Muscle of arm (tissue), 14 donors: ENCODE data around the gene TMEM116. TPM values are rescaled to one million over a fixed set of nuclear protein-coding genes. Genes with fewer than 3 reads are reported as not detected.
"Not testable (repeated sequence)": the region's sequence is repeated elsewhere in the genome, so short reads cannot be mapped to it uniquely, and the experiment has no call there.

Experiments used
- DNase-seq: peaks from one replicate; pipeline ENCODE4 v3.0.0-alpha.2; 2013
- long read RNA-seq, 11 donors: transcript quantifications; one replicate each; lab custom pipeline, GENCODE V29; 2026
- polyA plus RNA-seq, 12 donors: library from polyadenylated mRNA; unstranded; fragments of 120-200 nt; gene quantifications; one replicate each; pipeline ENCODE4 v1.2.1, GENCODE V29; 2013; ENCODE audit not compliant: insufficient read length in 12 of 12

TMEM116 gene
- 10 to 100 TPM in 9 of 12 donors, 1 to 10 TPM in 2, not detected in 1; 9.5 to 17.7 (median 12.9) TPM for polyA plus RNA-seq
- long read RNA-seq, donor 1, partial matches to known transcripts = 0 of 4 reads
- long read RNA-seq, donor 1, other reads (novel, unspliced or antisense) = 0 of 4 reads
- long read RNA-seq, donor 2, partial matches to known transcripts = 0 of 2 reads
- long read RNA-seq, donor 2, other reads (novel, unspliced or antisense) = 0 of 2 reads
- long read RNA-seq, donor 3 = 0 reads
- long read RNA-seq, donor 4 = 0 reads
- long read RNA-seq, donor 5 = 0 reads
- long read RNA-seq, donor 6, partial matches to known transcripts = 0 of 1 reads
- long read RNA-seq, donor 6, other reads (novel, unspliced or antisense) = 0 of 1 reads
- long read RNA-seq, donor 7, partial matches to known transcripts = 0 of 1 reads
- long read RNA-seq, donor 7, other reads (novel, unspliced or antisense) = 0 of 1 reads
- long read RNA-seq, donor 8, partial matches to known transcripts = 94 of 150 reads
- long read RNA-seq, donor 8, other reads (novel, unspliced or antisense) = 55 of 150 reads
- long read RNA-seq, donor 9 = 0 reads
- long read RNA-seq, donor 10, partial matches to known transcripts = 0 of 3 reads
- long read RNA-seq, donor 10, other reads (novel, unspliced or antisense) = 0 of 3 reads
- long read RNA-seq, donor 11, partial matches to known transcripts = 0 of 2 reads
- long read RNA-seq, donor 11, other reads (novel, unspliced or antisense) = 0 of 2 reads

DNA sequence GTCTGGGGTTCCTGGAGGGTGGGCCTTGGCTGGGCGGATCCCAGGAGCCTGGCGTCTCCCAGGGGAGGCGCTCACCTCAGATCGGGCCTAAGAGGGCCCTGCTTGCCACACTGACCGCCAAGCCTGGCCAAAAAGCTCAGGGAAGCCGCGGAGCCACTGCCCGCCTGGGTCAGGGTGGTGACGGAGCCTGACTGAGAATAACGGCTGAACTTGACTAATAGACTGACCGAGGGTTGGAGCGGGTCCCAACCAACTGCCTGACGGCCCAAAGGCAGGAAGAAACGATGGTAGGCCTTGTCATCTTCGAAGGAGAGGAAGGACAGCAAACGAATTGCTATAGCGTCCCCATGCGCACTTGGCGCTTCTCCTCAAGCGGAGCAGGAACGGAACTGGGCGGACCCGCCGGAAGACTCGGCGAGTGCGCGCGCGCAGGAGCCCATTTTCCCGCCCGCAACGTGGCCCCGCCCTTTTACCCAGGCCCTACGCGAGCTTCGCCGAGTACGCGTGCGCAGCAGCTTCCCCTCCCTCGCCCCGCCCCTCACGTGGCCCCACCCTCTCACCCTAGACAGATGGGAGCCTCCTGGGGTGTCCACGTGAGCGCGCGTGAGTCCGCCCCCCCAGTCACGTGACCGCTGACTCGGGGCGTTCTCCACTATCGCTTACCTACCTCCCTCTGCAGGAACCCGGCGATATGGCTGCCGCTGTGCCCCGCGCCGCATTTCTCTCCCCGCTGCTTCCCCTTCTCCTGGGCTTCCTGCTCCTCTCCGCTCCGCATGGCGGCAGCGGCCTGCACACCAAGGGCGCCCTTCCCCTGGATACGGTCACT, at the start of gene TMEM116, which contains the start of gene ERP29:
Gene TMEM116 (minus strand): TSS at position 391 of the 826 bp plus-strand sequence. CDS start 7,895 bp downstream, outside the sequence.
Gene ERP29 (plus strand): TSS at position 652 of the 826 bp plus-strand sequence. CDS start 40 bp downstream, at position 692.
- DNase-seq = peak; percentile 100

DNA sequence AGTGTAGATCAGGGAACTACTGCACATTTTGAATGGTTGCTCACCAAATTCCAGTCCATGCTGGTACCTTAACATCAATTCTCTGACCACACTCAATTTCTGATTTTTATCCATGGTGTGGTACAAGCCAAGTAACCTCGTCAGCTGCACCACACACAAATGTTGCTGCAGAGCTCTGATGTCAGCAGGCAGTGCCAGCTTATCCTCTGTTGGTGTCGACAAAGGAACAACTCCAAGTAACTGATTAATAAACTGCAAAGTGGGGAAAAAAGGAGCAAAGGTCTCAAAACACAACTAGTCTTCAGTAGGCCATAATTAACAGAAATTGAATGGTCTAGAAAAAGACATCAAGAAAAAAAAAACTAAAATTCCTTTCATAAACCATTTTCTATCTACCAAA, 48.2 kb upstream of the TMEM116 start:
- DNase-seq = no peak

DNA sequence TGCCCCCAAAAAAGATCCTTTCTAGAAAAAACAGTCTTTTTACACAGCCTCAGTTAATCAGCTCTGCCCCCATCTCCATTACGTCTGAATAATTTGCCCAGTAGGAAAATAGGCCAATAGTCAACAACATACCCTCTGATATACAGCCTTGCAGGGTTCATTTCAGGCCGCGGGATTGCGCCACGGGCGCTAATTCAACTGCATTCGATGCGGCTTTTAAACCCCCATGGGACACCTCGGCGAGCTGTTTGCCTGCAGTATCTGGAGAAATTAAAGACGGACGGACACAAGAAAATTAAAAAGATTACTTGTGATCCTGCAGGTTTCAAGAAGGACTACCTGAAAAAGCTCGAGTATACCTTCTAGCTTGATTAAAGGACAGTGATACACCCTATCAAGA, 36.4 kb upstream of the TMEM116 start:
- DNase-seq = no peak

DNA sequence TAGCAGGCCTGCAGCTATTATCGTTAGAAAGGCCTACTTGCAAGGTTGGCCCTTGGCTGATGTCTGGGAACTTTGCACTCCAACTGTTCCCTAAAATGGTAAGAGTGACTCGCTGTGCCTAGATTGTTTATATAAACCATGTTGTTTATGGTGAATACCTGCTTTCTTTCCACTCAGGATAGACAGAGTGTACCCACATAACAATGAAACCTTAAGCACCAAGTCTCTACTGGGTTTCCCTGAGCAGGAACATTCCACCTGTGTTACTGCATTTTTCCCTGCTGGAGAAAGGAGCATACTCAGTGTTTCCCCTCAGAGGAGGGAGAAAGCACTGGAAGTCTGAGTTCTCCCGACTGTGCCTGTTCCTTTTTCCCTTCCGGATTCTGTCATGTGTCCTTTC, 33.0 kb upstream of the TMEM116 start:
- no peak for DNase-seq

DNA sequence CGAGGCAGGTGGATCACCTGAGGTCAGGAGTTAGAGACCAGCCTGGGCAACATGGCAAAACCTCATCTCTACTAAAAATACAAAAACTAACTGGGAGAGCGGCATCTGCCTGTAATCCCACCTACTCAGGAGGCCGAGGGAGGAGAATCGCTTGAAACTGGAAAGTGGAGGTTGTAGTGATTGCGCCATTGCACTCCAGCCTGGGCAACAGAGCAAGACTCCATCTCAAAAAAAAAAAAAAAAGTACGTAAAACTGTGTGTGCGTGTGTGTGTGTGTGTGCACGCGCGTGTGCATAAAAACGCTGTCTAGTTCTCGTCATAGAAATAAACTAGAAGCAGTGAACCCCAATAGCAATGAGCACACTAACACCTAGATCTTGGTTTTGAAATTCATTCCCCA, 23.6 kb upstream of the TMEM116 start:
- not testable (repeated sequence) for DNase-seq

DNA sequence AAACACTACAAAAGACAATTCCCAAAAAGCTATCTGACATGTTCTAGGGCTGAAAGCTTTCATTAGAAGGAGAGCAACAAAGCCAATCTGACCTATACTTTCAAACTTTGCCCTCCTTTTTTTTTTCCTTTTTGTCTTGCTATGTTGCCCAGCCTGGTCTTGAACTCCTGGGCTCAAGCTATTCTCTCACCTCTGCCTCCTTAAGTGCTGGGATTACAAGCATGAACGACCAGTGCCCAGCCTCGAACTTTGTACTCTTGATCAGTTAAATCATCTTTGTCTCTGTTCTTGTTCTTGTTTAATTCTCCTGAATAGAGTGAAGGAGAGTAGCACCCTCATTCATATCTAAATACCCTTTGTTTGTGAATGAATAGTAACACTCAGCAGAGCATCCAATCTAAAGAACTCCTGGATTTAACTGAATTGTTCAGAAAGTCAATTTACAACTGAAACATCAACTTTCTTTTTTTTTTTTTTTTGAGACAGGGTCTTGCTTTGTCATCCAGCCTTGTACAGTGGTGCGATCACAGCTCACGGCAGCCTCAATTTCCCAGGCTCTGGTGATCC, 22.3 kb upstream of the TMEM116 start:
- no peak for DNase-seq

DNA sequence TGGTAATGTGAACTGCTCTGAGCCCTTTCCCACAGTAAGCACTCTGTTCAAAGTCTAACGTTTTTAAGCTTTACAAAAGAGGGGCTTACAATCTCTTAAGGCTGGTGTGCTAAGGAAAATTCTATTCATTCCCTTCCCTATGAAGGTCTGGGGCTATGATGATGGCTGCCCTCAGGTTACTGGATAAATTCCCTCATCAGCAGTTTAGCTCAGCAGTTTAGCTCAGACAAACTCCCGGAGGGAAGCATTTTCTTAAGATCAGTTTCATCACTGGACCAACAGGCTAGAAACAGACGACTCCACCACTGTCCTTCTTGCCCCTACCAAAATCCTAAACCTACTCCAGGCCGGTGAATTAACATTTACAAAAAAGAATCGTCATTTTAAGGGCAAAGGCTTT, 19.3 kb upstream of the TMEM116 start:
- DNase-seq = no peak

DNA sequence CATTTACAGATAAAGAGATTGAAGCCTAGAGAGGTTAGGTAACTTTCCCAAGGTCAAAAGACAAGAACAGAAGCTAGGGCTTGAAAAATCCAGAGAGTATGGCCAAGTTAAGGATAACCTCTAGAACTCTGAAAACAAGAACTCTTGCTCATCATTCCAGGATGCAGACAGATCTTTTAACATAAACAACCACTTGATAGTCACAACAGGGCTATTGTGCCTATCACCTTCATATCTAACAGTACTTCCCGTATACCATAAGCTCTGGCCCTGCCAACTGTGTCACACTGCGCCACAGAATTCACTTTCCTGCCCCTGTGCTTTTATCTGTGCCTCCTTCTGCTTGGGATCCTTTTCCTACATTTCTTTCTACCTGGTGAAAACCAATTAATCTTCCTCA, 18.5 kb upstream of the TMEM116 start:
- no peak for DNase-seq

DNA sequence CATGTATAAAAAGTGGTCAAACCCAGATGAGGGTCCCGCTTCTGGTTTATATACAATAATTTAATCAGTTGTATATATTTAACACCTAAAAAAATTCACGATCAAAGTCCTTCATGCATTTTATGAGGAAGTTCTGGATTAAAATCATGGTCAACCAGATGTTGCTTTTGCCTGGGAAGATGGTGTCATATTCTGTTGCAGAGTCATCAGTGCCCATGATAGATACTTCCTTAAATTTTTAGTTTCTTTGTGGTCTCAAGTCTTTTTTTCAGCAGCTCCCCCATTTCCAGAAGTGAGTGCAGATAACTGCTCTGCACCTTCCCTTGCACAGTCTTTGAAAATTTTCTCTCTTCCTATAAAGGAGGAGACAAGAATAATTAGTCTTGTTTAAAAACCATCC, 16.3 kb upstream of the TMEM116 start:
- DNase-seq = no peak

DNA sequence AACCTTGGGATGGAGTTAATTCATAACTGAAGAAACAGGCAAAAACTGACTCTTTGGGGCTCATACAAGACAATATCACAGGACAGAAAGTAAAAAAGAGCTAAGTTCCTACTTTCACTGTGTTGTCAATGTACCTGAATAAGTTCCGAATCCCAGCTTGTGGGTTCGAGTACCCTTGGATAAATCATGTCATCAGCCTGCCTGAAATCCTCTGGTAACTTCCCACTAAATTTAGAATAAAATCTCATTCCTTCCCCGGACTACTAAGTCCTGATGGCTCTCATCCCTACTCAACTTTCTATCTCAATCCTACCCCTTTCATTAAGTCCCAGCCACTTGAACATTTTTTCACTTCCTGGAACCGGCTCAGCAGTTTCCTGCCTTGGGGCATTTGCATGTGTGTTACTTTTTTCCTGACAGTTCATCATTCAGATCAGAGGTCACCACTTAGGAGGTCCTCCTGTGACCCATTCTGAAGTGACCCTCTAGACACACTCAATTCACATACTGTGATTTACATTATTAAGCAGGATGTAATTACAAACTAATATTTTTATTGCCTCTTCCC, 12.9 kb upstream of the TMEM116 start:
- no peak for DNase-seq

DNA sequence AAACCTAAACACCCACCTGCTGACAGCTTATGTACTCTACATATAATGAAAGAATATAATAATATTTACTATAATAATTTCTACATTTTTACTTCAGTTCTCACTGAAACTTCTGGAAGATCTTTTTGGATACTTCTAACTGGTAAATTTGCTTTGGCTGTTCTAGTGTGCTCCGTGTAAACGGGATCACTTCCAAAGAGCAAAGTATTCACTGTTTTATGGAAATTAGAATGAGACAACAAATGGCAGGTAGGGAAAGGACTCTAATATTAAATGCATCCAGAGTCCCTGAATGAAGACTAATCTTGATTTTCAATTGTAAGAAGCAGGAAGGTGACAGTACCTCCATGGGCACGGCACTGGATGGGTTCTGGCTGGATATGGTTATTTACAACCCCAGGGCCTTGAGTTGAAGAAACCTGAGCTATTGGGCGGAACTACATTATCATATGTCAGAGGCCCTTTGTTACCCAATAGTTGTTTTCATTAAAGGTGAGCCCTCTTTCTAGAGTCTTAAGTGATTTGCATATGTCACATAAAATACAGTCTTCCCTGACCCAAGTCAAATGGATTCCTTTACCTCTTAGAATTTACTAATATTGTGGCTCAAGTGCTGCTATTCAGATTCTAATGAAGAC, 10.9 kb upstream of the TMEM116 start:
- no peak for DNase-seq

DNA sequence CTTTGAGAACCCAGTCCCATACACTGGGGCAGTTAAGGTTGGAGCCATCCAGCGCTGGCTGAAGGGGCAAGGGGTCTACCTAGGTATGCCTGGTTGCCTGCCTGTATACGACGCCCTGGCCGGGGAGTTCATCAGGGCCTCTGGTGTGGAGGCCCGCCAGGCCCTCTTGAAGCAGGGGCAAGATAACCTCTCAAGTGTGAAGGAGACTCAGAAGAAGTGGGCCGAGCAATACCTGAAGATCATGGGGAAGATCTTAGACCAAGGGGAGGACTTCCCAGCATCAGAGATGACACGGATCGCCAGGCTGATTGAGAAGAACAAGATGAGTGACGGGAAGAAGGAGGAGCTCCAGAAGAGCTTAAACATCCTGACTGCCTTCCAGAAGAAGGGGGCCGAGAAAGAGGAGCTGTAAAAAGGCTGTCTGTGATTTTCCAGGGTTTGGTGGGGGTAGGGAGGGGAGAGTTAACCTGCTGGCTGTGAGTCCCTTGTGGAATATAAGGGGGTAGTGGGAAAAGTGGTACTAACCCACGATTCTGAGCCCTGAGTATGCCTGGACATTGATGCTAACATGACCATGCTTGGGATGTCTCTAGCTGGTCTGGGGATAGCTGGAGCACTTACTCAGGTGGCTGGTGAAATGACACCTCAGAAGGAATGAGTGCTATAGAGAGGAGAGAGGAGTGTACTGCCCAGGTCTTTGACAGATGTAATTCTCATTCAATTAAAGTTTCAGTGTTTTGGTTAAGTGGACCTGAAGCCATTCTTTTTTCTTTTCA, 9.5 kb upstream of the TMEM116 start:
- DNase-seq = no peak

DNA sequence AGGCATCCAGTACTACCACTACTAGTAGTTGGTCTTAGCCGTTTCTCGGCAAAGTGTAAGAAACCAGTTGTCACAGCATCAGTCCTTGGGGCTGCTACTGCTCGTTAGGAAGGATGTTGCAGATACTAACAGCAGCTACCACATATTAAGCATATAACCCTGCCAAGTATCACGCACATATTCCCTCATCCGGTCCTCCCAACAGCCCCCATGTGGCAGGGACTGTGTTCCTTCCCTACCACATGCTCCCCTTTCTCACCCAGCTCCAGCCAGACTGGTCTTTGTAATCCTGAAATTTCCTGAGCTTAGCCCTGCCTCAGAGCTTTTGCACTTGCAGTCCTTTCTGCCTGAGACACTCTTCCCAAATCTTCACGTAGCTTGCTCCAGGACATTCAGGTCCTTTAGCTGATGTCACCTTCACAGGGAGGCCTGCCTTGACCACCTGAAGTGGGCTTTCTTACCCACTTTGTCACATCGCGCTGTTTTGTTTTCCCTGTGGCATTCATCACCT, 8.0 kb upstream of the TMEM116 start:
- no peak for DNase-seq

DNA sequence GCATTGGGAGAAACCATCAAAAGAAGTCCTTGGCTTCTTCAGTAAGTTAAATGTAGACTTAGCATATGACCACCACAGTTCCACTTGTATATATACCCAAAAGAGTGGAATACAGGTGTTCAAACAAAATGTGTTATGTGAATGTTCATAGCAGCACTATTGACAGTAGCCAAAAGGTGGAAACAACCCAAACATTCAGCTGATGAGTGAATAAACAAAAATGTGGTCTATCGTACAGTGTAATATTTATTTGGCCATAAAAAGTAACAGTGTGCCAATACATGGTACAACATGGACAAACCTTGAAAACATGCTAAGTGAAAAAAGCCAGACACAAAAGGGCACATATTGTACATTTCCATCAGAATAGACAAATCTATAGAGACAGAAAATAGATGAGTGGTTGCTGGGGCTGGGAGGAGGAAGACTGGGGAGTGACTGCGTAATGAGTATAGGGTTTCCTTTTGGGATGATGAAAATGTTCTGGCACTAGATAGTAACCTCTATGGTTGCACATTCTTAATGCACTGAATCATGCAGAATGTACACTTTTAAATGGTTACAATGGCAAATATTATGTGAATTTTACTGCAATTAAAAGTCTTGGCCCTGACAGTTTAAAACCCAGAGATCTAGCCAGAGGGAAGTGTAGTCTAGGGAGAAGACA, 5.7 kb upstream of the TMEM116 start:
- no peak for DNase-seq

DNA sequence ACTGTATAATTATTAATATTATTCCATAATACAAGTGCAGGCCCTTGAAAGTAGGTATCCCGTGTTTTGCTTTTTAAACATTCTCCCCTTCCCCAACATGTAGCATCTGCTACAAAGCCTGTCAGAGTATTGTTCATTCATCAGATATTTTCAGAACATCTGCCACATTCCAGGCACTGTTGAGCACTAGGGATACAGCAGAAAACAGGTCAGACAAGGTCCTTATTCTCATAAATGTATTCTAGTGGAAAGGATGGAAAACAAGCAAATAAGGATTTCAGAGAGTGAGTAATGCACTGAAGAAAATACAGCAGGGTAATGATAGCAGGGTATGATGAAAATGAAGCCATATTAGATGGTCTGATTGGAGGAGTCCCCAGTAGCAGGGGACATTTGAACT, 4.1 kb upstream of the TMEM116 start:
- DNase-seq = no peak

DNA sequence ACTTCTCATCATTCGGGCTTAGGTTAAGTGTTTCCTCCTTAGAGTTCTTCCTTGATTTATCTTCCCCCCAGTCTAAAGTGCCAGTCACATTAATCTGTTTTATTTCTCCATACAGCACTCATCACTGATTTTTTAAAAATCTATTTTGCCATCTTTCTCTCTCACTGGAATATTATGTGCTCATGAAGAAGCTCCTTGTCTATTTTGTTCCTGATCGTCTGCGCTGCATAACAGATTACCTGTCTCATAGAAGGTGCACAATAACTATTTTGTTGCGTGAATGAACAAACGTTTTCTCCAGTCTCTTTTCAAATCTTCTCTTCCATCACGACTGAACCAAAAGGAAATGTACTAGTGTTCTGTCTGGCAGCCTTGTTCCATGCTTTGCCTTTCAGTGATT, 3.0 kb upstream of the TMEM116 start:
- DNase-seq = no peak

DNA sequence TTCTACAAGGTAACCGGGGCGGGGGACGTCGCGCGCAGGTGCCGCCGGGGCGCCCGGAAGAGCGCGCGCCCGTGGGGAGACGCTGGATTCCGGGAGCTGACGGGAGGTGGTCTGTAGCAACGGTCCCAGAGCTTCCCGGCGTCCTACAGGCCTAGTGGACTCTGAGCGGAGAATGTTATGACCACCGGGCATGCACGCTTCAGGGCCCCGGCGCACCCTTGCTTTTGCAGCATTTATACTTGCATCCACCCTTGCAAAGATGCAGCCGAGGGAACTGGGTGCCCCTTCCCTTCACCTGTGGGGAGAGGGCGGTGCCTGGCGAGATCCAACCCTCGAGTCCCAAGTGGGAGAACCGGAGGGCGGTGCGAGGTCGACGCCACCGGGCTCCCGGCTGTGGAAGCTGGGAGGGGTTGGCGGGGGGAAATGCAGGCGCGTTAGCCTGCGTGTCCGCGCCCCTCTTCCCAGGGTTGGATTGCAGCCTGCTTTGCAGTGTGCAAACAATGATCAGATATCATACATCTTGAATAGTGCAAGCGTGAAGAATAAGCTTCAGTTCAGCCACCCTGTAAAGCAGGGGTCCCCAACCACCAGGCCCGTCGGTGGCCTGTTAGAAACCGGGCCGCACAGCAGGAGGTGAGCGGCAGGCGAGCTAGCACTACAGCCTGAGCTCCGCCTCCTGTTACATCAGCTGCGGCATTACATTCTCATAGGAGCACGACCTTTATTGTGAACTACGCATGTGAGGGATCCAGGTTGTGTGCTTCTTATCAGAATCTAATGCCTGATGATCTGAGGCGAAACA, 837 bp upstream of the TMEM116 start:
- DNase-seq = peak; percentile 38

DNA sequence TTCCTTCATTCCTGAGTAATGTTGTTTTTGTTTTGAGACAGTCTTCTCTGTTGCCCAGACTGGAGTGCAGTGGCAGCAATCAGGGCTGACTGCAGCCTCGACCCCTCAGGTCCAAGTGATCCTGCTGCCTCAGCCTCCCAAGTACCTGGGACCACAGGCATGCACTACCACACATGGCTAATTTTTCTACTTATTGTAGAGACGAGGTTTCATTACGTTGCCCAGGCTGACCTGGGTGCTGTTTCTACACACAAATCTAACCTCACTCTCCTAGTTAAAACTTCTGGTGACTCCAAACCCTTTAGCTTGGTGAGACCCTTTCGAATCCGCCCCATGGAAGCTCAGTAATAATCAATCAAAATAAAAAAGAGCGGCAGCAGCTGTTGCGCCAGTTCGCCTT, 1.3 kb downstream of the TMEM116 start:
- no peak for DNase-seq
